B cell (primary cell): ENCODE measurements around the gene CFAP77.

ENCODE experiments used
- EZH2 ChIP-seq: IDR thresholded peaks from 2 replicates; pipeline ENCODE4 v1.6.1; 2012; ENCODE audit warnings: borderline replicate concordance, low read depth, mild to moderate bottlenecking, moderate library complexity, low read length; ENCODE audit not compliant: insufficient read depth, poor library complexity, severe bottlenecking
- TF ChIP-seq, protein P1 (sequence below): fragments of 200-600 bp; IDR thresholded peaks from one replicate; pipeline ENCODE4 v1.8.0; 2022; ENCODE audit warnings: antibody characterized with exemption, mild to moderate bottlenecking

- TF ChIP-seq, protein P1, sequence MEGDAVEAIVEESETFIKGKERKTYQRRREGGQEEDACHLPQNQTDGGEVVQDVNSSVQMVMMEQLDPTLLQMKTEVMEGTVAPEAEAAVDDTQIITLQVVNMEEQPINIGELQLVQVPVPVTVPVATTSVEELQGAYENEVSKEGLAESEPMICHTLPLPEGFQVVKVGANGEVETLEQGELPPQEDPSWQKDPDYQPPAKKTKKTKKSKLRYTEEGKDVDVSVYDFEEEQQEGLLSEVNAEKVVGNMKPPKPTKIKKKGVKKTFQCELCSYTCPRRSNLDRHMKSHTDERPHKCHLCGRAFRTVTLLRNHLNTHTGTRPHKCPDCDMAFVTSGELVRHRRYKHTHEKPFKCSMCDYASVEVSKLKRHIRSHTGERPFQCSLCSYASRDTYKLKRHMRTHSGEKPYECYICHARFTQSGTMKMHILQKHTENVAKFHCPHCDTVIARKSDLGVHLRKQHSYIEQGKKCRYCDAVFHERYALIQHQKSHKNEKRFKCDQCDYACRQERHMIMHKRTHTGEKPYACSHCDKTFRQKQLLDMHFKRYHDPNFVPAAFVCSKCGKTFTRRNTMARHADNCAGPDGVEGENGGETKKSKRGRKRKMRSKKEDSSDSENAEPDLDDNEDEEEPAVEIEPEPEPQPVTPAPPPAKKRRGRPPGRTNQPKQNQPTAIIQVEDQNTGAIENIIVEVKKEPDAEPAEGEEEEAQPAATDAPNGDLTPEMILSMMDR, result no peak
- TF ChIP-seq EZH2, result no peak
These were observed 25.6 kb upstream of the CFAP77 start for GRCh38 chr9:132384376-132384775.
